HEK293 (cell line): ENCODE data around the gene WDR38.
A peak's percentile ranks its signal among the peaks of the same experiment; 100 is the strongest.

Experiments used
- CTCF ChIA-PET: fragments of 350-600 bp; formaldehyde crosslinking; extraction: SDS; loops from one replicate; lab custom pipeline; 2021; ENCODE audit warnings: antibody characterized with exemption; lab: Yijun Ruan, JAX
- POLR2A ChIA-PET: fragments of 300-600 bp; formaldehyde crosslinking; extraction: SDS; loops from one replicate; lab custom pipeline; 2020; ENCODE audit warnings: antibody characterized with exemption, inconsistent platforms; lab: Yijun Ruan, JAX
- H3K27ac ChIP-seq: fragments of 200-500 bp; sonication (Bioruptor generic); 2 replicates; pipeline ENCODE4 v1.5.1; 2014; ENCODE audit warnings: low read depth, low read length, control low read depth, inconsistent platforms; ENCODE audit errors: extremely low read depth
- H3K36me3 ChIP-seq, 2 experiments: fragments of 200-500 bp in 1 of 2; sonication (Bioruptor generic) in 1 of 2; 1 replicate in 1 of 2; 2 replicates in 1 of 2; pipeline ENCODE4 v1.5.1; 2014 to 2017; ENCODE audit warnings: inconsistent platforms in 2 of 2, low read length in 2 of 2; ENCODE audit not compliant: control insufficient read depth in 2 of 2, insufficient read depth in 1 of 2
- H3K4me1 ChIP-seq: fragments of 200-500 bp; sonication (Bioruptor generic); 2 replicates; pipeline ENCODE4 v1.5.1; 2014; ENCODE audit warnings: mild to moderate bottlenecking, low read length, inconsistent platforms; ENCODE audit not compliant: control insufficient read depth, insufficient read depth
- H3K4me3 ChIP-seq: 2 replicates; pipeline ENCODE4 v1.5.1; 2011; ENCODE audit warnings: low read depth, mild to moderate bottlenecking, control low read depth, low read length, moderate library complexity
- H3K9me3 ChIP-seq: fragments of 200-500 bp; sonication (Bioruptor generic); 2 replicates; pipeline ENCODE4 v1.5.1; 2014; ENCODE audit warnings: low read depth, low read length, inconsistent platforms; ENCODE audit not compliant: control insufficient read depth, insufficient read depth
- BCL11A ChIP-seq: fragments of 450-650 bp; formaldehyde crosslinking; IDR thresholded peaks from 2 replicates; pipeline ENCODE4 v1.5.1; 2016; ENCODE audit warnings: low read depth, missing biosample characterization, missing genetic modification characterization
- EGR2 ChIP-seq: fragments of 450-650 bp; formaldehyde crosslinking; IDR thresholded peaks from 2 replicates; pipeline ENCODE4 v1.5.1; 2016; ENCODE audit warnings: low read depth, missing biosample characterization, missing genetic modification characterization
- GLIS1 ChIP-seq: fragments of 450-650 bp; formaldehyde crosslinking; IDR thresholded peaks from 2 replicates; pipeline ENCODE4 v1.5.1; 2016; ENCODE audit warnings: missing biosample characterization, missing genetic modification characterization
- KLF10 ChIP-seq: fragments of 450-650 bp; IDR thresholded peaks from 2 replicates; pipeline ENCODE4 v1.5.1; 2018; ENCODE audit warnings: missing biosample characterization, mild to moderate bottlenecking, missing genetic modification characterization
- MEIS1 ChIP-seq: sonication (generic); formaldehyde crosslinking; IDR thresholded peaks from 2 replicates; pipeline ENCODE4 v1.8.1; 2022; ENCODE audit warnings: missing genetic modification reagents, mild to moderate bottlenecking, borderline replicate concordance
- SP2 ChIP-seq: fragments of 450-650 bp; formaldehyde crosslinking; IDR thresholded peaks from 2 replicates; pipeline ENCODE4 v1.5.1; 2016; ENCODE audit warnings: missing biosample characterization, missing genetic modification characterization
- SP3 ChIP-seq: fragments of 450-650 bp; formaldehyde crosslinking; IDR thresholded peaks from 2 replicates; pipeline ENCODE4 v1.5.1; 2016; ENCODE audit warnings: missing biosample characterization, missing genetic modification characterization
- WT1 ChIP-seq: fragments of 450-650 bp; formaldehyde crosslinking; IDR thresholded peaks from 2 replicates; pipeline ENCODE4 v1.5.1; 2016; ENCODE audit warnings: missing biosample characterization, missing genetic modification characterization
- ZBTB48 ChIP-seq: fragments of 450-650 bp; formaldehyde crosslinking; IDR thresholded peaks from 2 replicates; pipeline ENCODE4 v1.5.1; 2016; ENCODE audit warnings: missing biosample characterization, missing genetic modification characterization
- ZBTB49 ChIP-seq: fragments of 450-650 bp; formaldehyde crosslinking; IDR thresholded peaks from 2 replicates; pipeline ENCODE4 v1.5.1; 2016; ENCODE audit warnings: missing biosample characterization, missing genetic modification characterization, low read depth
- ZBTB7A ChIP-seq: fragments of 450-650 bp; formaldehyde crosslinking; IDR thresholded peaks from 2 replicates; pipeline ENCODE4 v1.5.1; 2016; ENCODE audit warnings: low read depth, missing biosample characterization, missing genetic modification characterization
- ZFHX2 ChIP-seq: fragments of 450-650 bp; formaldehyde crosslinking; conservative IDR thresholded peaks from 2 replicates; pipeline ENCODE4 v1.5.1; 2016; ENCODE audit warnings: missing biosample characterization, missing genetic modification characterization
- ZIC2 ChIP-seq: fragments of 450-650 bp; formaldehyde crosslinking; IDR thresholded peaks from 2 replicates; pipeline ENCODE4 v1.5.1; 2016; ENCODE audit warnings: missing biosample characterization, missing genetic modification characterization
- ZNF138 ChIP-seq: fragments of 450-650 bp; formaldehyde crosslinking; IDR thresholded peaks from 2 replicates; pipeline ENCODE4 v1.5.1; 2016; ENCODE audit warnings: missing biosample characterization, missing genetic modification characterization, borderline replicate concordance
- ZNF140 ChIP-seq: fragments of 450-650 bp; formaldehyde crosslinking; IDR thresholded peaks from 2 replicates; pipeline ENCODE4 v1.5.1; 2016; ENCODE audit warnings: missing biosample characterization, missing genetic modification characterization
- ZNF174 ChIP-seq: fragments of 450-650 bp; formaldehyde crosslinking; IDR thresholded peaks from 2 replicates; pipeline ENCODE4 v1.5.0; 2017; ENCODE audit warnings: missing biosample characterization, mild to moderate bottlenecking, missing genetic modification characterization
- ZNF239 ChIP-seq: fragments of 450-650 bp; formaldehyde crosslinking; IDR thresholded peaks from 2 replicates; pipeline ENCODE4 v1.5.1; 2016; ENCODE audit warnings: missing biosample characterization, missing genetic modification characterization
- ZNF274 ChIP-seq, 2 experiments: fragments of 200-500 bp in 1 of 2; fragments of 450-650 bp in 1 of 2; sonication (Bioruptor generic) in 1 of 2; formaldehyde crosslinking in 1 of 2; IDR thresholded peaks; 2 replicates each; pipeline versions ENCODE4 v1.5.1 to v1.6.1; 2014 to 2016; ENCODE audit warnings: borderline replicate concordance in 1 of 2, inconsistent platforms in 1 of 2, low read length in 1 of 2, missing biosample characterization in 1 of 2, missing genetic modification characterization in 1 of 2
- ZNF37A ChIP-seq: fragments of 450-650 bp; IDR thresholded peaks from 2 replicates; pipeline ENCODE4 v1.5.1; 2018; ENCODE audit warnings: missing biosample characterization, missing genetic modification characterization
- ZNF404 ChIP-seq: fragments of 450-650 bp; formaldehyde crosslinking; IDR thresholded peaks from 2 replicates; pipeline ENCODE4 v1.5.1; 2017; ENCODE audit warnings: missing biosample characterization, missing genetic modification characterization
- ZNF473 ChIP-seq: fragments of 450-650 bp; formaldehyde crosslinking; IDR thresholded peaks from 2 replicates; pipeline ENCODE4 v1.5.1; 2017; ENCODE audit warnings: missing biosample characterization, missing genetic modification characterization
- ZNF488 ChIP-seq: fragments of 450-650 bp; formaldehyde crosslinking; IDR thresholded peaks from 2 replicates; pipeline ENCODE4 v1.5.1; 2016; ENCODE audit warnings: missing biosample characterization, missing genetic modification characterization
- ZNF530 ChIP-seq: fragments of 450-650 bp; formaldehyde crosslinking; IDR thresholded peaks from 2 replicates; pipeline ENCODE4 v1.5.1; 2016; ENCODE audit warnings: low read depth, missing biosample characterization, missing genetic modification characterization
- ZNF610 ChIP-seq: fragments of 450-650 bp; formaldehyde crosslinking; IDR thresholded peaks from 2 replicates; pipeline ENCODE4 v1.5.1; 2016; ENCODE audit warnings: missing biosample characterization, missing genetic modification characterization, borderline replicate concordance
- ZNF629 ChIP-seq: fragments of 450-650 bp; formaldehyde crosslinking; IDR thresholded peaks from 2 replicates; pipeline ENCODE4 v1.5.1; 2017; ENCODE audit warnings: missing biosample characterization, missing genetic modification characterization
- ZNF707 ChIP-seq: fragments of 450-650 bp; formaldehyde crosslinking; IDR thresholded peaks from 2 replicates; pipeline ENCODE4 v1.5.1; 2016; ENCODE audit warnings: missing biosample characterization, missing genetic modification characterization
- ZNF768 ChIP-seq: fragments of 450-650 bp; formaldehyde crosslinking; IDR thresholded peaks from 2 replicates; pipeline ENCODE4 v1.5.1; 2018; ENCODE audit warnings: missing biosample characterization, mild to moderate bottlenecking, missing genetic modification characterization
- ZNF830 ChIP-seq: fragments of 450-650 bp; IDR thresholded peaks from 2 replicates; pipeline ENCODE4 v1.5.0; 2018; ENCODE audit warnings: missing biosample characterization, missing genetic modification characterization, low read depth, mild to moderate bottlenecking, moderate library complexity
- ZSCAN18 ChIP-seq: fragments of 450-650 bp; formaldehyde crosslinking; IDR thresholded peaks from 2 replicates; pipeline ENCODE4 v1.5.1; 2016; ENCODE audit warnings: missing biosample characterization, missing genetic modification characterization
- ZXDB ChIP-seq: fragments of 450-650 bp; formaldehyde crosslinking; IDR thresholded peaks from 2 replicates; pipeline ENCODE4 v1.5.1; 2016; ENCODE audit warnings: missing biosample characterization, missing genetic modification characterization
- TF ChIP-seq, protein P1 (sequence below): fragments of 450-650 bp; formaldehyde crosslinking; IDR thresholded peaks from 2 replicates; pipeline ENCODE4 v1.5.1; 2016; ENCODE audit warnings: missing biosample characterization, missing genetic modification characterization

Gene WDR38

DNA sequence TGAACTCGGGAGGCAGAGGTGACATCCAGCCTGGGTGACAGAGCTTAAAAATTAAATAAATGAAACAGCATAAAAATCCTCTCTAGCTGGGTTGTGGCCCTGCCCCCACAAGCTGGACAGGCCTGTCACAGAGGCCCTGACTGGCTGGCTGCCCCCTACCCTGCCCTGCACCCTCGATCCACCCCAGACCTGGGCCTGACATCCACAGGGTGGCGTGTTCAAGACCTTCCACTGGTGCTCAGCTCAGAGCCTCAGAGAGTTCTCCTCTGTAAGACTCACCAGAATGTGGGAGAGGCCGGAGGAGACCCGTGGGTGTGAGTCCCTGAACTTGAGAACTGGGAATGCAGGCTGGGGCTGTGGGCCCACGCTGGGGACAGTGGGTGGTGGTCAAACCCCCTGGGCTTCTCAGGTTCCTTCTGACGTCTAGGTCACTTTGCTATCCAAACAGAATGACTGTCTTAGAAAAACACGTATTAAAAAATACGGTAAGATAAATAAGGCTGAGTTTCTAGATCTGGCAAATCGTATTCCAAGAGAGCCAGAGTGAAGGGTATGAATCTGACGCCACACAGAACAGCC is 9.7 kb upstream of the WDR38 start (continued):
- no peak for TF ChIP-seq ZNF274 (IDR thresholded peaks at IDR 0.05; ENCODE audit: low read length)
- TF ChIP-seq ZNF274 (tag by site-specific recombination; IDR thresholded peaks at IDR 0.05; ENCODE audit: borderline replicate concordance) = no peak
- no peak for TF ChIP-seq ZNF488 (tag by site-specific recombination)
- no peak for TF ChIP-seq ZNF830 (tag by site-specific recombination)
- no peak for TF ChIP-seq KLF10 (tag by site-specific recombination)
- no peak for TF ChIP-seq ZNF239 (tag by site-specific recombination)
- no peak for TF ChIP-seq ZNF140
- no peak for TF ChIP-seq ZBTB7A (tag by site-specific recombination)
- TF ChIP-seq SP3 (tag by site-specific recombination) = no peak
- peak; percentile 95 for TF ChIP-seq ZFHX2
- TF ChIP-seq ZNF530 = no peak
- TF ChIP-seq ZNF610 (tag by site-specific recombination) = no peak
- TF ChIP-seq GLIS1 (tag by site-specific recombination) = peak; percentile 69; the same call in 1 of the 2 replicates
- TF ChIP-seq ZNF707 (tag by site-specific recombination) = no peak
- TF ChIP-seq ZIC2 (tag by site-specific recombination) = no peak
- TF ChIP-seq WT1 (tag by site-specific recombination) = no peak
- TF ChIP-seq MEIS1 = no peak
- TF ChIP-seq EGR2 (tag by site-specific recombination) = peak; percentile 93
- no peak for TF ChIP-seq ZNF629
- no peak for TF ChIP-seq ZSCAN18 (tag by site-specific recombination)
- no peak for TF ChIP-seq ZBTB49 (tag by site-specific recombination)
- TF ChIP-seq ZBTB48 (tag by site-specific recombination) = no peak
- TF ChIP-seq ZXDB (tag by site-specific recombination) = no peak
- no peak for TF ChIP-seq ZNF473 (tag by site-specific recombination)
- TF ChIP-seq BCL11A (tag by site-specific recombination) = no peak

DNA sequence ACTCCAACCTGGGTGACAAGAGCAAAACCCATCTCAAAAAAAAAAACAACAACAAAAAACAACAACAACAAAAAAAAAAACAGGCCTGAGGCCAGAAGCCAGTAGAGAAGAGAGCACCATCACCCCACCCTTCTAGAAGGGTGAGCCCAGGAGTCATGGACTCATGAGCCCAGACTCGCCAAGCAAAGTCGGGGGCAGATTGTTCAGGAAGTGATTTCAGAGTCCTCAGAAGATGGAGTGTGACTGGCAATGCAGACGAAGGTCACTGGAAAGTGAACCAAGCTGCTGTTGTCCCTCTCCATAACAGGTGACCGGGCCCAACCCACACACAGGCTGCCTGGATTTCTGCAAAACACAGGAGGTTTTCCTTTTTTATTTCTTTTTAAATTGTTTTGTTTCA is 9.0 kb upstream of the WDR38 start:
- no peak overlapping the region for H3K4me3 ChIP-seq
- POLR2A ChIA-PET = interaction anchor here (0.7 kb wide), 1 partner anchor 67 kb away, joined by 3 read pairs; no protein-coding TSS in a partner anchor
- CTCF ChIA-PET = interaction anchor here (0.7 to 31.1 kb wide), 3 partner anchors 10 to 205 kb away, joined by 7 to 1257 read pairs (median 154); partner anchors contain the start of genes NR6A1, OLFML2A and WDR38
- H3K4me1 ChIP-seq = no peaks in the 10 kb centered on the region
- H3K27ac ChIP-seq = no peak overlapping the region
- H3K9me3 ChIP-seq = no peaks in the 10 kb centered on the region
- no peaks in the 10 kb centered on the region for H3K36me3 ChIP-seq
- TF ChIP-seq ZNF830 (tag by site-specific recombination) = no peak
- TF ChIP-seq SP2 = no peak
- no peak for TF ChIP-seq ZNF37A (tag by site-specific recombination)
- no peak for TF ChIP-seq ZNF768 (tag by site-specific recombination)
- TF ChIP-seq ZXDB (tag by site-specific recombination) = no peak
- TF ChIP-seq ZNF174 (tag by site-specific recombination) = no peak
- no peak for TF ChIP-seq ZNF138 (tag by site-specific recombination)
- TF ChIP-seq ZNF404 (tag by site-specific recombination) = no peak
- TF ChIP-seq, protein P1, sequence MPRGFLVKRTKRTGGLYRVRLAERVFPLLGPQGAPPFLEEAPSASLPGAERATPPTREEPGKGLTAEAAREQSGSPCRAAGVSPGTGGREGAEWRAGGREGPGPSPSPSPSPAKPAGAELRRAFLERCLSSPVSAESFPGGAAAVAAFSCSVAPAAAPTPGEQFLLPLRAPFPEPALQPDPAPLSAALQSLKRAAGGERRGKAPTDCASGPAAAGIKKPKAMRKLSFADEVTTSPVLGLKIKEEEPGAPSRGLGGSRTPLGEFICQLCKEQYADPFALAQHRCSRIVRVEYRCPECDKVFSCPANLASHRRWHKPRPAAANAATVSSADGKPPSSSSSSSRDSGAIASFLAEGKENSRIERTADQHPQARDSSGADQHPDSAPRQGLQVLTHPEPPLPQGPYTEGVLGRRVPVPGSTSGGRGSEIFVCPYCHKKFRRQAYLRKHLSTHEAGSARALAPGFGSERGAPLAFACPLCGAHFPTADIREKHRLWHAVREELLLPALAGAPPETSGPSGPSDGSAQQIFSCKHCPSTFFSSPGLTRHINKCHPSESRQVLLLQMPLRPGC (tag by site-specific recombination) = no peak
